ENCODE data around the gene BICRAL. TPM values are rescaled to one million over a fixed set of nuclear protein-coding genes. Genes with fewer than 3 reads are reported as not detected.
"Not testable (repeated sequence)": the region's sequence is repeated elsewhere in the genome, so short reads cannot be mapped to it uniquely, and the experiment has no call there.

Gene BICRAL
- total and polyA plus RNA-seq, 4 donors, result 13.1 to 17.0 (median 13.9) TPM

- no peaks in the 10 kb centered on the region for H3K27me3 ChIP-seq (ENCODE audit: control insufficient read depth, insufficient read depth, low read length)
- no peaks in the 10 kb centered on the region for H3K9me3 ChIP-seq (ENCODE audit: control insufficient read depth, insufficient read depth, low read length)
- DNase-seq (ENCODE audit: low read depth in 4 of 6, low spot score in 6 of 6), result no peak
- peaks cover 10% of the 10 kb centered on the region for H3K36me3 ChIP-seq (ENCODE audit: control insufficient read depth, insufficient read depth, low read length)
- no peak overlapping the region for H3K4me3 ChIP-seq (ENCODE audit: low read depth, low read length)
- no peaks in the 10 kb centered on the region for H3K4me1 ChIP-seq (ENCODE audit: control insufficient read depth, insufficient read depth, low read length)
- WGBS (ENCODE audit: insufficient coverage), result 86% methylated on average over 1 of the region's 11 CpGs
- H3K27ac ChIP-seq (ENCODE audit: low read depth, low read length), result no peak overlapping the region
Observed at GRCh38 chr6:42808492-42809483, 26.9 kb downstream of the BICRAL start.

GRCh38 chr6:42813074-42813645 is 31.3 kb downstream of the BICRAL start:
- no peak for DNase-seq (ENCODE audit: low read depth in 4 of 6, low spot score in 6 of 6)
- Histone ChIP-seq H3K9me3 (ENCODE audit: control insufficient read depth, insufficient read depth, low read length) (no peaks in the 10 kb centered on the region), H3K4me3 (ENCODE audit: low read depth, low read length) (no peak overlapping the region), H3K27me3 (ENCODE audit: control insufficient read depth, insufficient read depth, low read length) (no peaks in the 10 kb centered on the region), H3K27ac (ENCODE audit: low read depth, low read length) (no peak overlapping the region), H3K4me1 (ENCODE audit: control insufficient read depth, insufficient read depth, low read length) (no peaks in the 10 kb centered on the region), H3K36me3 (ENCODE audit: control insufficient read depth, insufficient read depth, low read length) (peaks cover 10% of the 10 kb centered on the region)
- WGBS (ENCODE audit: insufficient coverage), result no CpG with 5 or more reads among the region's 2 CpGs

GRCh38 chr6:42813906-42814444 is 32.1 kb downstream of the BICRAL start:
- DNase-seq (ENCODE audit: low read depth in 4 of 6, low spot score in 6 of 6), result no peak
- H3K4me3 ChIP-seq (ENCODE audit: low read depth, low read length), result no peak overlapping the region

GRCh38 chr6:42815726-42816125 is 33.9 kb downstream of the BICRAL start:
- H3K36me3 ChIP-seq (ENCODE audit: control insufficient read depth, insufficient read depth, low read length); H3K4me1 ChIP-seq (ENCODE audit: control insufficient read depth, insufficient read depth, low read length); DNase-seq (ENCODE audit: low read depth in 4 of 6, low spot score in 6 of 6); H3K27me3 ChIP-seq (ENCODE audit: control insufficient read depth, insufficient read depth, low read length); H3K27ac ChIP-seq (ENCODE audit: low read depth, low read length); H3K4me3 ChIP-seq (ENCODE audit: low read depth, low read length); H3K9me3 ChIP-seq (ENCODE audit: control insufficient read depth, insufficient read depth, low read length): not testable (repeated sequence)
- 91% methylated on average over 6 of the region's 8 CpGs for WGBS (ENCODE audit: insufficient coverage)

More at GRCh38 chr6:42813906-42814444, 32.1 kb downstream of the BICRAL start:
- Histone ChIP-seq H3K9me3 (ENCODE audit: control insufficient read depth, insufficient read depth, low read length) (no peaks in the 10 kb centered on the region), H3K27ac (ENCODE audit: low read depth, low read length) (no peak overlapping the region), H3K27me3 (ENCODE audit: control insufficient read depth, insufficient read depth, low read length) (no peaks in the 10 kb centered on the region), H3K4me1 (ENCODE audit: control insufficient read depth, insufficient read depth, low read length) (no peaks in the 10 kb centered on the region), H3K36me3 (ENCODE audit: control insufficient read depth, insufficient read depth, low read length) (peaks cover 7% of the 10 kb centered on the region)
- no CpG with 5 or more reads among the region's 5 CpGs for WGBS (ENCODE audit: insufficient coverage)

- H3K9me3 ChIP-seq (ENCODE audit: control insufficient read depth, insufficient read depth, low read length), result no peaks in the 10 kb centered on the region
- H3K4me1 ChIP-seq (ENCODE audit: control insufficient read depth, insufficient read depth, low read length), result peaks cover 3% of the 10 kb centered on the region
Observed at GRCh38 chr6:42817907-42818306, 36.1 kb downstream of the BICRAL start.

GRCh38 chr6:42818416-42818815 is 36.6 kb downstream of the BICRAL start:
- Histone ChIP-seq H3K27me3 (ENCODE audit: control insufficient read depth, insufficient read depth, low read length) (no peaks in the 10 kb centered on the region), H3K27ac (ENCODE audit: low read depth, low read length) (no peak overlapping the region), H3K4me1 (ENCODE audit: control insufficient read depth, insufficient read depth, low read length) (peaks cover 3% of the 10 kb centered on the region), H3K4me3 (ENCODE audit: low read depth, low read length) (no peak overlapping the region), H3K36me3 (ENCODE audit: control insufficient read depth, insufficient read depth, low read length) (peaks cover 12% of the 10 kb centered on the region), H3K9me3 (ENCODE audit: control insufficient read depth, insufficient read depth, low read length) (no peaks in the 10 kb centered on the region)
- DNase-seq (ENCODE audit: low read depth in 4 of 6, low spot score in 6 of 6), result no peak
- WGBS (ENCODE audit: insufficient coverage), result no CpG with 5 or more reads among the region's 2 CpGs

More at GRCh38 chr6:42817907-42818306, 36.1 kb downstream of the BICRAL start:
- Histone ChIP-seq H3K27ac (ENCODE audit: low read depth, low read length) (no peak overlapping the region), H3K4me3 (ENCODE audit: low read depth, low read length) (no peak overlapping the region), H3K27me3 (ENCODE audit: control insufficient read depth, insufficient read depth, low read length) (no peaks in the 10 kb centered on the region), H3K36me3 (ENCODE audit: control insufficient read depth, insufficient read depth, low read length) (peaks cover 8% of the 10 kb centered on the region)
- no peak for DNase-seq (ENCODE audit: low read depth in 4 of 6, low spot score in 6 of 6)

GRCh38 chr6:42818878-42819277 is 37.0 kb downstream of the BICRAL start:
- Histone ChIP-seq H3K36me3 (ENCODE audit: control insufficient read depth, insufficient read depth, low read length) (peaks cover 16% of the 10 kb centered on the region), H3K4me1 (ENCODE audit: control insufficient read depth, insufficient read depth, low read length) (peaks cover 3% of the 10 kb centered on the region), H3K4me3 (ENCODE audit: low read depth, low read length) (no peak overlapping the region), H3K27ac (ENCODE audit: low read depth, low read length) (no peak overlapping the region), H3K27me3 (ENCODE audit: control insufficient read depth, insufficient read depth, low read length) (no peaks in the 10 kb centered on the region), H3K9me3 (ENCODE audit: control insufficient read depth, insufficient read depth, low read length) (no peaks in the 10 kb centered on the region)
- no CpG with 5 or more reads among the region's 3 CpGs for WGBS (ENCODE audit: insufficient coverage)
- no peak for DNase-seq (ENCODE audit: low read depth in 4 of 6, low spot score in 6 of 6)

GRCh38 chr6:42819803-42820511 is 38.1 kb downstream of the BICRAL start:
- no peaks in the 10 kb centered on the region for H3K9me3 ChIP-seq (ENCODE audit: control insufficient read depth, insufficient read depth, low read length)
- no peak for DNase-seq (ENCODE audit: low read depth in 4 of 6, low spot score in 6 of 6)
- no peak overlapping the region for H3K27ac ChIP-seq (ENCODE audit: low read depth, low read length)
- peaks cover 25% of the 10 kb centered on the region for H3K36me3 ChIP-seq (ENCODE audit: control insufficient read depth, insufficient read depth, low read length)
- H3K4me3 ChIP-seq (ENCODE audit: low read depth, low read length), result no peak overlapping the region
- H3K4me1 ChIP-seq (ENCODE audit: control insufficient read depth, insufficient read depth, low read length), result peaks cover 3% of the 10 kb centered on the region
- H3K27me3 ChIP-seq (ENCODE audit: control insufficient read depth, insufficient read depth, low read length), result no peaks in the 10 kb centered on the region
- no CpG with 5 or more reads among the region's 3 CpGs for WGBS (ENCODE audit: insufficient coverage)

- H3K27ac ChIP-seq (ENCODE audit: low read depth, low read length), result no peak overlapping the region
Observed at GRCh38 chr6:42820512-42821340, 38.9 kb downstream of the BICRAL start.

More at GRCh38 chr6:42820512-42821340, 38.9 kb downstream of the BICRAL start:
- no peak overlapping the region for H3K4me3 ChIP-seq (ENCODE audit: low read depth, low read length)
- peak in 1 of 6 donors; percentile 26 for DNase-seq (ENCODE audit: low read depth in 4 of 6, low spot score in 6 of 6)
- no peaks in the 10 kb centered on the region for H3K27me3 ChIP-seq (ENCODE audit: control insufficient read depth, insufficient read depth, low read length)
- peaks cover 3% of the 10 kb centered on the region for H3K4me1 ChIP-seq (ENCODE audit: control insufficient read depth, insufficient read depth, low read length)
- WGBS (ENCODE audit: insufficient coverage), result 70% methylated on average over 8 of the region's 10 CpGs
- no peaks in the 10 kb centered on the region for H3K9me3 ChIP-seq (ENCODE audit: control insufficient read depth, insufficient read depth, low read length)
- H3K36me3 ChIP-seq (ENCODE audit: control insufficient read depth, insufficient read depth, low read length), result peaks cover 29% of the 10 kb centered on the region

Measured in spinal cord (tissue), 10 donors.